ENCODE data around the gene TEX19.
"Not testable (repeated sequence)": the region's sequence is repeated elsewhere in the genome, so short reads cannot be mapped to it uniquely, and the experiment has no call there.

Gene TEX19

DNA sequence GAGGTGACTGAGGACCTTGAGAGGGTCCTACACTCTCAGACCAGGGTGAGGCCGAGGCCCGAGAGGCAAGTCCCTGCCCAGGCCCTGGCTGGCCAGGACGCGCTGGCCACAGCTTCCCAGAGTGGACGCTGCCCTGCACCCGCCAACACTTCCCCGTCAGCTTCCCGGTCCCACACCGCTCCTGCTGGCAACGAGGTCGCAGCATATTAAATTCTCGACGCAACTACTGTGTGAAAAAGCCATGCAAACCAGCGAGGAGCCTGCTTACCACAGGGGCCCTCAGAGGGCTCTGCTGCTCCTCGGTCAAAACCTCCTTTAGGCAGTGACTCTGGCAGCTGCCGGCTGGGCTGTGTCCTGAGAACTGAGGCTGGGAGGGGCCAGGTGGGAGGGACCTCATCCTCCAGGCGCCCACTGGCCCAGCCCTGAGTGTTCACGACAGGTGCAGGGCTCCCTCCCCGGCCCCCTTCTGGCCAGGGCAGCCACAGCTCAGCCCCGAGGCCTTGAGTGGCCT lies 2.1 kb upstream of the TEX19 start:
- no peak for DNase-seq (ENCODE audit: low read depth)

DNA sequence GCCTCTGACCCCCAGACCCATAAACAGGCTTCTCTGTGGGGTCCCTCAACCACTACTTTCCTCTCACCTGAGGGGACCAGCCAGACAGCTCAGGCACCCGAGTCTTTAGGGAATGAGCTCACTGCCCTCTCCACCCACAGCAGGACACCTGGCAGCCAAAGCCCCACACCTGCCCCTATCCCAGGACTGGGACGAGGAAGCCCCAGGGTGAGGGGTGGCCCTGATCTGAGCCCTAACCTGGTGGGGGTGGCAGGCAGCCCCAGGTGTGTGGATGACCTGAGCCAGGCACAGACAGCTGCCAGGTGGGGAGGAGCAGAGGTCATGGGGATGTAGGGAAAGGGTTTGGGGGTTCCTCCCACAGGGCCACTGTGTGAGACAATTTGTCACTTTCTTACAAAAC lies 1.7 kb upstream of the TEX19 start:
- no peak for DNase-seq (ENCODE audit: low read depth)

DNA sequence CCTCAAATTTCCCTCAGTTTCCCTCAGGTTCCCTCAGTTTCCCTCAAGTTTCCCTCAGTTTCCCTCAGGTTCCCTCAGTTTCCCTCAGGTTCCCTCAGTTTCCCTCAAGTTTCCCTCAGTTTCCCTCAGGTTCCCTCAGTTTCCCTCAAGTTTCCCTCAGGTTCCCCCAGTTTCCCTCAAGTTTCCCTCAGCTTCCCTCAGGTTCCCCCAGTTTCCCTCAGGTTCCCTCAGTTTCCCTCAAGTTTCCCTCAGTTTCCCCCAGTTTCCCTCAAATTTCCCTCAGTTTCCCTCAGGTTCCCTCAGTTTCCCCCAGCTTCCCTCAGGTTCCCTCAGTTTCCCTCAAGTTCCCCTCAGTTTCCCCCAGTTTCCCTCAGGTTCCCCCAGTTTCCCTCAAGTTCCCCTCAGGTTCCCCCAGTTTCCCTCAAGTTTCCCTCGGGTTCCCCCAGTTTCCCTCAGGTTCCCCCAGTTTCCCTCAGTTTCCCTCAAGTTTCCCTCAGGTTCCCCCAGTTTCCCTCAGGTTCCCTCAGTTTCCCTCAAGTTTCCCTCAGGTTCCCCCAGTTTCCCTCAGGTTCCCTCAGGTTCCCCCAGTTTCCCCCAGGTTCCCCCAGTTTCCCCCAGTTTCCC lies 516 bp downstream of the TEX19 start:
- DNase-seq (ENCODE audit: low read depth), result not testable (repeated sequence)

DNA sequence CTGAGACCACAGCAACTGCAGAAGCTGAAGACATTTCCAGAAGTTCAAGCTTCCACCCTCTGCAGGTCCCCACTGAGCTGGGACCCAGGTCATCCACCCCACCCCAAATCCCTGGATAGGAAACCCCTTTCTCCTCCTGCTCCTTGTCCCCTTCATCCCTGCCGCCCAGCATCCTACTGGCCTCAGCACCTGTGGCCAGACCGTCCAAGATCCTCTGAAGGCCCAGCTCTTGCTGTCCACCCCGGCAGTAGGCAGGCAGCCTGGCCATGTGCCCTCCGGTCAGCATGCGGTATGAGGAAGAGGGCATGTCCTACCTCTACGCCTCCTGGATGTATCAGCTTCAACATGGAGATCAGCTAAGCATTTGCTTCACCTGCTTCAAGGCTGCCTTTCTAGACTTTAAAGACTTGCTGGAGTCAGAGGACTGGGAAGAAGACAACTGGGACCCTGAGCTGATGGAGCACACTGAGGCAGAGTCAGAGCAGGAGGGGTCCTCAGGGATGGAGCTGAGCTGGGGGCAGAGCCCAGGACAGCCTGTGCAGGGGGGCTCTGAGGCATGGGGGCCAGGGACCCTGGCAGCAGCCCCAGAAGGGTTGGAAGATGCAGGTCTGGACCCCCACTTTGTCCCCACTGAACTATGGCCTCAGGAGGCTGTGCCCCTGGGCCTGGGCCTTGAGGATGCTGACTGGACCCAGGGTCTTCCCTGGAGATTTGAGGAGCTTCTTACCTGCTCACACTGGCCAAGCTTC lies 3.0 kb downstream of the TEX19 start:
- DNase-seq (ENCODE audit: low read depth), result no peak

DNA sequence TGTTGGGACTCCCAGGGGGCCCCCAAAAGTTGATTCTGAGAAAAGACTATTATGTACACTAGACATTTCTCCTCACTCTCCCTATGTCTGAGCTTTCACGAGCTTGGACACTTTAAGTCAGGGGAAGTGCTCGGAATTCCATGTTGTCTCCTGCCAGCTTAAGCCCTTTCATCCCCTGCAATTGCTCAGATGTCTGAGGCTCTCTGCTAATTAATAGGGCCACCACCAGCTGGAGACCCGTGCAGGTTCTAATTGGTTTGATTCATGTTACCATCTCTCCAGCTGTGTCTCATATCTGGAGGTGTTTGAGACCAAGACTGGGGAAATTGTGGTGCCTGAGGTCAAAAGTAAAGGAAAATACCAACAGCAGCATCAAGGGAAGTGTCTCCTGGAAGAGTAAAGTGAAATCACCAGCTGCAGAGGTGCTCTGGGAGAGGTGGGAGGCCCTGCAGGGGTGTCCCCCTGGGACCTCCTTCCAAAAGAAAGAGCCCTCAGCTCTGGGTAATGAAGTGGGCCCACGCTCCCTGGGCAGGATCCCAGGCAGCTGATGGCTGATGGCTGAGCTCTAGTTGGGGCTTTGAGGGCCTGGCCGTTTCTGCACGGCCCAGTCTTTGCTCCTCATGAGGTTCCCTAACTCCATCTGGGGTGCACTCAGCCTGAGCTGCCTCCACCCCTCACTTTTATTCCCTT lies 6.7 kb downstream of the TEX19 start:
- no peak for DNase-seq (ENCODE audit: low read depth)

DNA sequence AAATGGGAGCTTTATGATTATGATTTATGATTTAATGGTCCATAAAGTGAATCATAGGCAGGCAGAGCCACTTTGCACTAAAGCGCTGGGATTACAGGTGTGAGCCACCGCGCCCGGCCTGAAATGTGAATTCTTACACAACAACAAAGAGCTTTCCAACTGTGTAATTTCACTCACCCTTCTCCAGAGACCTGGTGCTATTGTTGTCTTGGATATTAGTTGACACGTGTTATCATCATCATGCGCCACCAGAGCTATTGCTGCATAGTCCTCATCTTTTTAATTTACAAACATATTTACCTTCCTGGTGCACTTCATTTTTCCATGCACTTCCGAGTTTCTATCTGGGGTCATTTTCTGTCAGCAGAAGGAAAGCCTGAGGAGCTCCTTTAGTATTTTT lies 7.7 kb downstream of the TEX19 start:
- DNase-seq (ENCODE audit: low read depth), result no peak

DNA sequence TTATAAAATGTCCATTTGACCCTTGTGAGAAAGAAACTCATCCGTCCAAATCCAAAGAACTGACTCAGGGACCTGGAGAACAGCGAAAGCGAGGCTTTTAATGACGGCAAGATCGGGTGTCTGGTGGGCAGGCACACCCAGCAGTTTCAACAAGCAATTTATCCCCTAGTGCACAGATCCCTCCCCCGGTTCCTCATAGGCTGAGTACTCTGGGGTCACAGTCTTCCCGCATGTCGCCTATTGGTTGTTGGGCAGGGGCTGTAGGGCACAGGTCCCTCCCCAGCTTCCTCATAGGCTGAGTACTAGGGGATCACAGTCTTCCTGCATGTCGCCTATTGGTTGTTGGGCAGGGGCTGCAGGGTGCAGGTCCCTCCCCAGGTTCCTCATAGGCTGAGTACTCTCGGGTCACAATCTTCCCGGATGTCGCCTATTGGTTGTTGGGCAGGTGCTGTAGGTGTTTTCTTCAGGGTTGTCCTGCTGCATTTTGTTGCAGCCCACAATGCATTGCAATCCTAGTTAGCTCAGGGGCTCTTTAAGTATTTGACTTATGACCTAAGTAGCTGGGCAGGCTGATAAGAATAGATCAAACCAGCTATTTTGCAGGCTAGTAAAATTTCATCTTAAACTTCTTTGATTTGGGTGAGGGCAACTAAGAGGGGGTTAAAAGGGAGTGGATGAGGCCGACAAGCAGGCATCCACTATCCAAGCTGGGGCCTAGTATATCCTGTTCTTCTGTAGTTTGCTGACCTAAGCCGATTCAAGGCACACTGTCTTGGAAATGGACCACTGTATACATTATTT lies 8.9 kb downstream of the TEX19 start:
- DNase-seq (ENCODE audit: low read depth), result no peak

DNA sequence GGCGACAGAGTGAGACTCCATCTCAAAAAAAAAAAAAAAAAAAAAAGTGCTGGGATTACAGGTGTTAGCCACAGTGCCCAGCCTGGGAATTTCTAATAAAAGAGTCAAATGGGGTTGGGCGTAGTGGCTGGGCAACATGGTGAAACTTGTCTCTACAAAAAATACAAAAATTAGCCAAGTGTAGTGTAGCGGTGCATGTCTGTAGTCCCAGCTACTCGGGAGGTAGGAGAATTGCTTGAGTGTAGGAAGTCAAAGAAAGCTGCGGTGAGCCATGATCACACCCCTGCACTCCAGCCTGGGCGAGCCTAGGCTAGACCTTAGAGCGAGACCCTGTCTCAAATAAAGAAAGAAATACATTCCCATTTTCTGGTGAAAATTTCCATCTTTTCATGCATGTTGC lies 10.2 kb downstream of the TEX19 start:
- DNase-seq (ENCODE audit: low read depth), result no peak

DNA sequence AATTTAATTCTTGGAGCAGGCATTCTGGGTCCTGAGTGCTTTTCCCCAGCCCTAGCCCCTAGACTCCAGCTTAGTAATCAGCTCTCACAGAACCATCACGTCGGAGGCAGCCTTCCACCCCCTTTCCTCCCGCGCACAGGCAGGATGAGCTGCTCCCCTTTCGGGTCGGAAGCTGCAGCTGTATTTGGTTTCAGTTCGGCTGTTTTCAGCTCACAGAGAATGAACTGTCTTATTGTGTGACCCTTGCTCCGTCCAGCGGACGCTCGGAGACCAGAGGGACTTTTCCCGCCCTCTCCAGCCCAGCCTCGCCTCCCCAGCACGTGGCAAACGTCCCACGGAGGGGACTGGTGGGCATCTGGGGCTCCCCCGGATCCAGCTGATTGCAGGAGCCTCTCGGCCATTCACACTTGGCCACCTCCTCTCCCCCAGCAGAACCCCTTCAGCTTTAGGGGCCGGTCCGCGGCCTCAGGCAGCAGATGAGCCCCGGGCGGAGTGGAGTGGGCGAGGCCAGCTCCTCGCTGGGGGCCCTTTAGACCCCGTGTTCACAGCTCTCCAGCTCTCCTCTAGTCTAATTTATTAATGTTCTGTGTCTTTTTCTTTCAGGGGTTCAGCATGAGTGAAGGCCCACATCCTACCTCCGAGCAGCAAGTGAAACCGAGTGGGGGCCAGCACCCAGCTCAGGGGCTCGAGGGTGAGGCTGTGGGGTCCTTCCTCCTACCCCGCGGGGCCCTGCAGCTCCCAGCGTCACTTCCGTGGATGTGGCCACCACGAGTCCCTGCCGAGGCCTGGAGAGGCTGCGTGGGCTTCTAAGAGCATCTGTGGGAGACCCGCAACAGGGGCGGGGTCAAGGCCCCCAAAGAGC lies 11.7 kb downstream of the TEX19 start:
- no peak for DNase-seq (ENCODE audit: low read depth)

DNA sequence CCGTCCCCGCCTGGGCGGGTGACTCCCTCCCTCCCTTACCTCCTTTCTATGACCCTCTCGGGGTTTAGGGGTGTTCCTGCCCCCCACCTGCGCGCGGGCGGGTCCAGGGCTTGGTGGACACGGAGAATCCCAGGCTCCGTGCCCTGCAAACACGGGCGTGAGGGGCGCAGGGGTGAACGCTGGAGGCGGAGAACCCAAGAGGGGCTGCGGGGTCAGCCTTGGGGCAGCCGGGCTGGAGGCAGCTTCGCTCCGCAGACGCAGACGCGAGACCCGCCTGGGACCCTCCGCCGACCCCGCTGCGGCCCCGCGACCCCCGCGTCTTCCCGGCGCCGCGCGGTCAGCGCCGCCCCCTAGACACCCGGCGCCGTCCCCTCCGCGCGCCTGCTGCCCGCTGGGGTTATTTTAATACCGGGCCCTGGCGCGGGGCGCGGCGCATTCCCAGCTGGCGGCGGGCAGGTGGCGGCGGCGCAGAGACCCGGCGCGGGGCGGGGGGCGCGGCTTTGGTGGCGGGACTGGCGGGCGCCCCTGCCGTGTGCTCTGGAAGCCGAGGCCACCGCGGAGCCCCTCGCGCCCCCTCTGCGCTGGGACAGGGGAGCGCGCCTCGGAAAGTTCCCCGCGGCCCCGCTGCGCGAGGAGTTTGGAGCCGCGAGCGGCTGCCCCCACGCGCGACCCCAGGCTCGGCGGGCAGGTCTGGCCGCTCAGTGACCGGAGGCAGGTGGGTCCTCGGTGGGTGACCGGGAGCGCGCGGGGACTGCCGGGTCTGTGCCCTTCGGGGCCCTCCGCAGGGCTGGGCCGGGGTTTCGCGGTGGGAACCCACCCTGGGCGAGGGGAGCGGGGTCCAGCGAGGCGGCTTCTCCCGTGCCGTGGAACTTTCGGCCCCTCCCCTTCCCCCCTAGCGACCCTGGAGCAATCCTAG lies 12.5 kb downstream of the TEX19 start, which contains the start of gene UTS2R:
TSS of gene UTS2R (plus strand) at position 433 of the 916 bp plus-strand sequence. CDS start 2,560 bp downstream, outside the sequence.
- DNase-seq (ENCODE audit: low read depth), result no peak

DNA sequence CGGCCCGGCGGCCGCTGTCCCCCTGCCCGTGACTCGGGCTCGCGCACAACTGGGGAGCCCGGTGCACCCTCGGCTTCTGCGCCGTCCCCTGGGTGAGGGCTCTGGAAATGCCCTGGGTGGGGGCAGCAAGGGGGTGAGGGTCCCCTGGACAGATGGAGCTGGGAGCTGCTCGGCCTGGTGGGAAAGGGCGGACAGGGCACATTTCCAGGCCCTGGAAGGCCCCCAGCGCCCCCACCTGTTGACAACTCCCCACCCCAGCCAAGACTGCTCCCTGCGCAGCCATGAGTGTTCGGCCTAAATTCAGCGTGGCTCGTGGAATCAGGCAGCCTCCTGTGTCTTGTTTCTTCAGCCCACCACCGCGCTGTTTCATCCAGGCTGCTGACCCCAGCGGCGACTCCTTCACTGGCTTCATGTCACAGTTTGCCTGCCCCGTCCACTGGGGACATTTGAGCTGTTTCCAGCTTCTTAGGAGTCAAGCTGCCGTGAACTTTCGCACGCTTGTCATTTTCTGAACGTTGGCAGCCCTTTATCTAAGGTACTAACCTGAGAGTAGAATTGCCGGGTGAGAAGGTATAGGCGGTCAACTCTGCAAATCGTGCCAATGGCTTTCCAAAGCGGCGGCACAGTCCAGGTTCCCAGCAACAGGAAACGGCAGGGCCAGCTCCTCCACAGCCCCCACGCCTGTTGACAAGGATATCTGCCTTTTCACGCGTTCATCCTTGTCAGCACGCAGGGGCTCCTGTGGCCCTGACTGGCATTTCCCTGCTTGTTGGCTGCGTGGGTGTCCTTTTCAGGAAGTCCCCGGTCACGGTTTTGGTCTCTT lies 13.4 kb downstream of the TEX19 start:
- no peak for DNase-seq (ENCODE audit: low read depth)

DNA sequence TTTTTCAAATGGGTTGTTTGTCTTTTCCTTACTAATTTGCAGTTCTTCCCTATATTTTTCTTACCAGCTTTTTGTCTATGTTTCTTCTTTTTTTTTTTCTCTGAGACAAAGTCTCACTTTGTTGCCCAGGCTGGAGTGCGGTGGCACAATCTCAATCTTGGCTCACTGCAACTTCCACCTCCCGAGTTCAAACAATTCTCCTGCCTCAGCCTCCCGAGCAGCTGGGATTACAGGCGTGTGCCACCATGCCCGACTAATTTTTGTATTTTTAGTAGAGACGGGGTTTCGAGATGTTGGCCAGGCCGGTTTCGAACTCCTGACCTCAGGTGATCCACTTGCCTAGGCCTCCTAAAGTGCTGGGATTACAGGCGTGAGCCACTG lies 14.0 kb downstream of the TEX19 start:
- not testable (repeated sequence) for DNase-seq (ENCODE audit: low read depth)

DNA sequence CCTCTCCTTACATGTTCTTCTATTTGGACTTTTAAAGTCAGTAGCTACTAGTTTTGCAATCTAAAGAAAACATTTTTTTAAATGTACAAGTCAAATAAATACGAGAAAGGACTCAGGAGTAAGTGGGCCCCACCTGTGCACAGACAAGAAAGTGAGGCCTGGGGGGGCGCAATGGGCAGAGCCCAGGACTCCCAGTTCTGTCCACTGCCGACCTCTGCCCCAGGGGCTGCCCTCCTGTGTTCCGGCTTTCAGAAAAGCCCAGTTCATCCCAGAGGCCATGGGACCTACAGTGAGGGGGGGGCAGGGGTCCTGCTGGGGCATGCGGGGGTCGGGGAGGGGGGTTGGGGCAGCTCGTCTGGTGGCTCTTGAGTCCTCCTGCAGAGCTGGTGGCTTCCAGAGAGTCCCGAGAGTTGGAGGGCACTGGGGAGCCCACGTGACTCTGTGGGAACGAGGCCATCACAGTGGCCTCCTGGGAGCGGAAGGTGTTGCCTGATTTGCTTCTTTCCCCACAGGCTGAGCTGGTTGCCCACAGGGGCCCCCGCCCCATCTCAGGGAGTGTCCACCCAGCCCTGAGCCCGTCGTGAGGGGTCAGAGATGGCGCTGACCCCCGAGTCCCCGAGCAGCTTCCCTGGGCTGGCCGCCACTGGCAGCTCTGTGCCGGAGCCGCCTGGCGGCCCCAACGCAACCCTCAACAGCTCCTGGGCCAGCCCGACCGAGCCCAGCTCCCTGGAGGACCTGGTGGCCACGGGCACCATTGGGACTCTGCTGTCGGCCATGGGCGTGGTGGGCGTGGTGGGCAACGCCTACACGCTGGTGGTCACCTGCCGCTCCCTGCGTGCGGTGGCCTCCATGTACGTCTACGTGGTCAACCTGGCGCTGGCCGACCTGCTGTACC lies 14.9 kb downstream of the TEX19 start:
- DNase-seq (ENCODE audit: low read depth), result no peak

DNA sequence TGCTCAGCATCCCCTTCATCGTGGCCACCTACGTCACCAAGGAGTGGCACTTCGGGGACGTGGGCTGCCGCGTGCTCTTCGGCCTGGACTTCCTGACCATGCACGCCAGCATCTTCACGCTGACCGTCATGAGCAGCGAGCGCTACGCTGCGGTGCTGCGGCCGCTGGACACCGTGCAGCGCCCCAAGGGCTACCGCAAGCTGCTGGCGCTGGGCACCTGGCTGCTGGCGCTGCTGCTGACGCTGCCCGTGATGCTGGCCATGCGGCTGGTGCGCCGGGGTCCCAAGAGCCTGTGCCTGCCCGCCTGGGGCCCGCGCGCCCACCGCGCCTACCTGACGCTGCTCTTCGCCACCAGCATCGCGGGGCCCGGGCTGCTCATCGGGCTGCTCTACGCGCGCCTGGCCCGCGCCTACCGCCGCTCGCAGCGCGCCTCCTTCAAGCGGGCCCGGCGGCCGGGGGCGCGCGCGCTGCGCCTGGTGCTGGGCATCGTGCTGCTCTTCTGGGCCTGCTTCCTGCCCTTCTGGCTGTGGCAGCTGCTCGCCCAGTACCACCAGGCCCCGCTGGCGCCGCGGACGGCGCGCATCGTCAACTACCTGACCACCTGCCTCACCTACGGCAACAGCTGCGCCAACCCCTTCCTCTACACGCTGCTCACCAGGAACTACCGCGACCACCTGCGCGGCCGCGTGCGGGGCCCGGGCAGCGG lies 15.7 kb downstream of the TEX19 start:
- no peak for DNase-seq (ENCODE audit: low read depth)

DNA sequence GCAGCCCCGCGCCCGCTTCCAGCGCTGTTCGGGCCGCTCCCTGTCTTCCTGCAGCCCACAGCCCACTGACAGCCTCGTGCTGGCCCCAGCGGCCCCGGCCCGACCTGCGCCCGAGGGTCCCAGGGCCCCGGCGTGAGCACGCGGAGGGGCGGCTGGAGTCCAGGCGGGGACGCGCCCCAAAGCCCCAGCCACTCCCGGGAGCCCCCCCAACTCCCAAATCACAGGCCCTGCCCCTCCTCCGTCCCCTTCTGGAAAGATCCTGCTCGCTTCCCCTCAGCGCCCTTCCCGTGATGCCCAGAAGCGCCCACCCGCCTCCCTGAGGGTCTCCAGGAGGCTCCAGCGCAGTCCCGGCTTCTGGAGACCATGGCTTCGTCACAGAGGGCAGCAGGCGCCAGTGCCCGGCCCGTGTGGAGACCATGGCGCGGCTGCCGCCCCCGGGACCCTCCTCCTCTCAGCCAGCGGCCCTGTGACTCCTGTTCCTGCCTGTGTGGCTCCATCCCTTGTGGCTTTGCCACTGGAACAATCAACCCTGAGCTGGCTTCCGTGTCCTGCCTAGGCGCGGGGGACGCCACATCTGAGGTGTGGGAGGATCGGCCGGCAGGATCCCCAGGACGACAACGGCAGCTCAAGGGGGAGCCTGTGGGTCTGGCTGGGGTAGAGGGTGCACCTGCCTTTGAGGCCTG lies 16.5 kb downstream of the TEX19 start:
- no peak for DNase-seq (ENCODE audit: low read depth)

DNA sequence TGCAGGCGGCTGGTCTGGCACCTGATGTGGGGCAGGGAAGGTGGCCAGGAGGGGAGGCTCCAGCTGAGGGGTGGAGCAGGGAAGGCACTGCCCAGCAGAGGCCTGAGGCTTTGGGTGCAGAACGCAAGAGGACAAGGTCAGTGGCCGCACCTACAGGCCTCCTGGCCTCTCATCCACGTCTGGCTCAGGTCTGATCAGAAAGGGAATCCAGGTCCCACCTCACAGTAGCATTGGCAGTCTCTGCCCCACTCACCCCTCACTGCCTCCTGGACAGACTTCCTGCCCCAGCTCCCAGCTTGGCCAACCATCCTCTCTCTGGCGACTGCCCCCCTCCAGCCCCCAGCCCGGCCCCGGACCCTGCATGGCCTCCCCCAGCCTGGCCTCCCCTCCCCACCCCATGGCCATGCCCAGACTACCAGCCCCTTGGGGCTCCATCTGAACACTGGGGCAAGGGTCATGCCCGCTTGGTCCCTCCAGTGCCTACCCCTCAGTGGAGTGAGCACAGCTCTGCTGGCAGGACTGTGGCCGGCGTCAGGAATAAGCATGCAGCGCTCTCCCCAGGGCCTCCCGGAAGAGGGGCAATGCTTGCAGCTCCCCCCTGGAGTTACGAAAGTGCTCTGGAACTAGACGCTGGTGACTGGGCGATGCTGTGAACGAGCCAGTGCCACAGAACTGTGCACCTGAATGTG lies 17.1 kb downstream of the TEX19 start:
- no peak for DNase-seq (ENCODE audit: low read depth)
